SU-DHL-6 (cell line): Measurements from ENCODE around the gene GTF2A1.

ENCODE experiments used
- H2AFZ ChIP-seq: fragments of 200-600 bp; sonication (generic); 2 replicates; pipeline ENCODE4 v1.6.1; 2014; ENCODE audit warnings: low read depth, mild to moderate bottlenecking, moderate library complexity, mixed read lengths, antibody characterized with exemption, low read length; ENCODE audit not compliant: severe bottlenecking
- H3F3A ChIP-seq: fragments of 200-600 bp; shearing (Covaris generic); 2 replicates; pipeline ENCODE4 v1.6.0; 2016; ENCODE audit warnings: antibody characterized with exemption, mild to moderate bottlenecking; ENCODE audit not compliant: insufficient read depth
- H3K27ac ChIP-seq: fragments of 200-600 bp; sonication (generic); 2 replicates; pipeline ENCODE4 v1.5.1; 2016; ENCODE audit warnings: low read depth, mild to moderate bottlenecking, low read length, moderate library complexity, mixed read lengths
- H3K27me3 ChIP-seq: fragments of 200-600 bp; sonication (generic), shearing (Covaris generic); 2 replicates; pipeline ENCODE4 v1.6.0; 2014; ENCODE audit warnings: mild to moderate bottlenecking, low read length
- H3K36me3 ChIP-seq: fragments of 200-600 bp; sonication (generic); 2 replicates; pipeline ENCODE4 v1.6.1; 2014; ENCODE audit warnings: mild to moderate bottlenecking, low read length, mixed read lengths
- H3K4me2 ChIP-seq: fragments of 300-600, 200-600 bp; shearing (Covaris generic), sonication (generic); 2 replicates; pipeline ENCODE4 v1.6.0; 2014; ENCODE audit warnings: low read length, low read depth, mild to moderate bottlenecking; ENCODE audit not compliant: poor library complexity, severe bottlenecking
- H3K4me3 ChIP-seq: fragments of 200-600 bp; sonication (generic); 2 replicates; pipeline ENCODE4 v1.5.1; 2014; ENCODE audit warnings: antibody characterized with exemption, low read length, mild to moderate bottlenecking, mixed read lengths; ENCODE audit not compliant: insufficient read depth, poor library complexity, severe bottlenecking
- H3K79me2 ChIP-seq: fragments of 200-600 bp; sonication (generic); 2 replicates; pipeline ENCODE4 v1.6.1; 2014; ENCODE audit warnings: mild to moderate bottlenecking, low read length, moderate library complexity; ENCODE audit not compliant: insufficient read depth
- H3K9ac ChIP-seq: fragments of 200-600 bp; sonication (generic); 2 replicates; pipeline ENCODE4 v1.7.0; 2014; ENCODE audit warnings: mild to moderate bottlenecking, low read length
- H3K9me2 ChIP-seq: fragments of 200-600 bp; sonication (generic); replicated peaks from 2 replicates; pipeline ENCODE4 v1.6.1; 2014; ENCODE audit warnings: low read length; ENCODE audit not compliant: insufficient read depth
- H3K9me3 ChIP-seq: fragments of 200-600 bp; sonication (generic); 2 replicates; pipeline ENCODE4 v1.6.1; 2014; ENCODE audit warnings: low read length, mixed read lengths; ENCODE audit not compliant: insufficient read depth
- H4K20me1 ChIP-seq: fragments of 200-600 bp; sonication (generic); 2 replicates; pipeline ENCODE4 v1.6.1; 2014; ENCODE audit warnings: low read depth, mild to moderate bottlenecking, antibody characterized with exemption, low read length, moderate library complexity, mixed read lengths
- EZH2phosphoT487 ChIP-seq: fragments of 200-600 bp; sonication (generic), shearing (Covaris generic); conservative IDR thresholded peaks from 2 replicates; pipeline ENCODE4 v1.6.1; 2018; ENCODE audit warnings: mild to moderate bottlenecking, antibody characterized with exemption, low read length, moderate library complexity, mixed read lengths
- TF ChIP-seq, protein P1 (sequence below): fragments of 200-600 bp; sonication (generic); IDR thresholded peaks from one replicate; pipeline ENCODE4 v1.5.1; 2017; ENCODE audit warnings: antibody characterized with exemption, mild to moderate bottlenecking, low read length, moderate library complexity; ENCODE audit not compliant: insufficient read depth, poor library complexity, severe bottlenecking

The GTF2A1 gene

GRCh38 chr14:81170104-81170828, 50.5 kb downstream of the GTF2A1 start:
- Histone ChIP-seq H4K20me1 (no peaks in the 10 kb centered on the region), H3K9me3 (no peaks in the 10 kb centered on the region), H3K27ac (peak overlapping the region; percentile 67), H3K79me2 (no peaks in the 10 kb centered on the region), H2AFZ (peak overlapping the region; percentile 97), H3K9me2 (no peaks in the 10 kb centered on the region), H3F3A (no peaks in the 10 kb centered on the region), H3K27me3 (no peaks in the 10 kb centered on the region), H3K4me3 (peak overlapping the region; percentile 68), H3K4me2 (peak overlapping the region; percentile 88), H3K36me3 (no peaks in the 10 kb centered on the region), H3K9ac (peak overlapping the region; percentile 69)
- TF ChIP-seq, protein P1, sequence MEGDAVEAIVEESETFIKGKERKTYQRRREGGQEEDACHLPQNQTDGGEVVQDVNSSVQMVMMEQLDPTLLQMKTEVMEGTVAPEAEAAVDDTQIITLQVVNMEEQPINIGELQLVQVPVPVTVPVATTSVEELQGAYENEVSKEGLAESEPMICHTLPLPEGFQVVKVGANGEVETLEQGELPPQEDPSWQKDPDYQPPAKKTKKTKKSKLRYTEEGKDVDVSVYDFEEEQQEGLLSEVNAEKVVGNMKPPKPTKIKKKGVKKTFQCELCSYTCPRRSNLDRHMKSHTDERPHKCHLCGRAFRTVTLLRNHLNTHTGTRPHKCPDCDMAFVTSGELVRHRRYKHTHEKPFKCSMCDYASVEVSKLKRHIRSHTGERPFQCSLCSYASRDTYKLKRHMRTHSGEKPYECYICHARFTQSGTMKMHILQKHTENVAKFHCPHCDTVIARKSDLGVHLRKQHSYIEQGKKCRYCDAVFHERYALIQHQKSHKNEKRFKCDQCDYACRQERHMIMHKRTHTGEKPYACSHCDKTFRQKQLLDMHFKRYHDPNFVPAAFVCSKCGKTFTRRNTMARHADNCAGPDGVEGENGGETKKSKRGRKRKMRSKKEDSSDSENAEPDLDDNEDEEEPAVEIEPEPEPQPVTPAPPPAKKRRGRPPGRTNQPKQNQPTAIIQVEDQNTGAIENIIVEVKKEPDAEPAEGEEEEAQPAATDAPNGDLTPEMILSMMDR: peak; percentile 90
- no peak for TF ChIP-seq EZH2phosphoT487

DNA sequence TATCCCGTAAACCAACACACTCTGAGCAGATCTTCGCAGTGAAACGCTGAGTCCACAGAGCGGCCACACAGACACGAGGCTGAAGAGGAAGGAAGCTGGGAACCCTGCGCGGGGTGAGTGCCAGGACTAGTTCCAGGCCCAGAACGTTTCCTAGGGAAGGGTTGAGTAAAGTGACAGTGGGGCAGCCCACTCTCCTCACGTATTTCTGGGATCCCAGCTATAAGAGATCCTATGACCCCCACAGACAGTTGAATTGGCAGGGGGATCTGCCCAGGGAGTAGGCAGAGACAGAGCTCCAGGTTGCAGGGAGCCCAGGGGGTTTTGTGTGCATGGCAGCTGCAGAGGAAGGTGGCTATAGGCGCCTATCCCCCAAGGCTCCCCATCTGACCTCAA, 51.1 kb downstream of the GTF2A1 start:
- Histone ChIP-seq H3K9ac (peak overlapping the region; percentile 69), H3K27me3 (no peaks in the 10 kb centered on the region), H3K4me3 (peak overlapping the region; percentile 68), H3K79me2 (no peaks in the 10 kb centered on the region), H3F3A (no peaks in the 10 kb centered on the region), H3K4me2 (peak overlapping the region; percentile 88), H3K27ac (no peak overlapping the region), H3K36me3 (no peaks in the 10 kb centered on the region), H2AFZ (peak overlapping the region; percentile 97), H3K9me3 (no peaks in the 10 kb centered on the region), H4K20me1 (no peaks in the 10 kb centered on the region), H3K9me2 (no peaks in the 10 kb centered on the region)
- no peak for TF ChIP-seq EZH2phosphoT487
- TF ChIP-seq, protein P1: no peak

DNA sequence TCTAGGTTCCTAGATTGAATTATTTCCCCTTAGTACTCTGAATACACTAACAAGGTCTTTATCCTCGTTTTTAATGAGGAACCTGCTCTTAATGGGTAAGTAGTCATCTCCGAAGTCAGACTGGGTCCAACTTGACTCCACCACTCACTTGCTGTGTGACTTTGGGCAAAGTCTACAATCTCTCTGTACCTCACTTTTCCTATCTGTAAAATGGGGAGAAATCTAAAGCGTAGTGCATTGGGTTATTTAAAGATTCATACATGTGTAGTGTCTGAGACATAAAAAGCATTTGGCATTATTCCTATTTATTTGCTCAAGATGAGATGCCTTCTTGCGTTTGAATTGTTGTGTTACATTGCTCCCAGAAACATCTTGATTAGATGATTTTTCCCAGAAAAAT, 51.5 kb downstream of the GTF2A1 start:
- Histone ChIP-seq H3K9me2 (no peaks in the 10 kb centered on the region), H3K4me3 (peak overlapping the region; percentile 68), H3K4me2 (peak overlapping the region; percentile 88), H3K27ac (no peak overlapping the region), H3K9me3 (no peaks in the 10 kb centered on the region), H3K27me3 (no peaks in the 10 kb centered on the region), H3K9ac (peak overlapping the region; percentile 69), H3K36me3 (no peaks in the 10 kb centered on the region), H4K20me1 (no peaks in the 10 kb centered on the region), H3F3A (no peaks in the 10 kb centered on the region), H2AFZ (peak overlapping the region; percentile 97), H3K79me2 (no peaks in the 10 kb centered on the region)
- TF ChIP-seq, protein P1: no peak
